HL-60 (cell line): ENCODE results near the gene DUSP22.

Experiments used
- DNase-seq, 2 experiments: peaks; one replicate each; pipeline ENCODE4 v3.0.0-alpha.2; 2010 to 2020; ENCODE audit warnings: low read depth in 1 of 2, low spot score in 1 of 2
- H3K27ac ChIP-seq: fragments of 250-450 bp; sonication (Bioruptor Pico); replicated peaks from 2 replicates; pipeline ENCODE4 v1.5.1; 2020; ENCODE audit warnings: mild to moderate bottlenecking, moderate library complexity
- H3K27me3 ChIP-seq: fragments of 250-450 bp; sonication (Bioruptor Pico); 2 replicates; pipeline ENCODE4 v1.5.1; 2021; ENCODE audit warnings: mild to moderate bottlenecking, moderate library complexity; ENCODE audit not compliant: insufficient read depth, poor library complexity, severe bottlenecking
- H3K4me3 ChIP-seq: replicated peaks from 2 replicates; pipeline ENCODE4 v1.5.1; 2011; ENCODE audit warnings: mild to moderate bottlenecking, control low read depth, low read length; ENCODE audit not compliant: insufficient read depth
- GABPA ChIP-seq: IDR thresholded peaks from 2 replicates; pipeline ENCODE4 v1.6.1; 2012; ENCODE audit warnings: low read depth
- POLR2AphosphoS5 ChIP-seq: IDR thresholded peaks from 2 replicates; pipeline ENCODE4 v1.6.1; 2012; ENCODE audit warnings: low read depth
- SPI1 ChIP-seq: IDR thresholded peaks from 2 replicates; pipeline ENCODE4 v1.6.1; 2012; ENCODE audit warnings: low read depth, mild to moderate bottlenecking, borderline replicate concordance
- TF ChIP-seq, protein P1 (sequence below): IDR thresholded peaks from 2 replicates; pipeline ENCODE4 v1.6.1; 2012; ENCODE audit warnings: low read depth; ENCODE audit not compliant: insufficient replicate concordance
- TF ChIP-seq, protein P2 (sequence below): IDR thresholded peaks from one replicate; pipeline ENCODE4 v1.5.1; 2011; ENCODE audit warnings: low read length, control low read depth, inconsistent platforms; ENCODE audit not compliant: insufficient read depth

DUSP22 gene

DNA sequence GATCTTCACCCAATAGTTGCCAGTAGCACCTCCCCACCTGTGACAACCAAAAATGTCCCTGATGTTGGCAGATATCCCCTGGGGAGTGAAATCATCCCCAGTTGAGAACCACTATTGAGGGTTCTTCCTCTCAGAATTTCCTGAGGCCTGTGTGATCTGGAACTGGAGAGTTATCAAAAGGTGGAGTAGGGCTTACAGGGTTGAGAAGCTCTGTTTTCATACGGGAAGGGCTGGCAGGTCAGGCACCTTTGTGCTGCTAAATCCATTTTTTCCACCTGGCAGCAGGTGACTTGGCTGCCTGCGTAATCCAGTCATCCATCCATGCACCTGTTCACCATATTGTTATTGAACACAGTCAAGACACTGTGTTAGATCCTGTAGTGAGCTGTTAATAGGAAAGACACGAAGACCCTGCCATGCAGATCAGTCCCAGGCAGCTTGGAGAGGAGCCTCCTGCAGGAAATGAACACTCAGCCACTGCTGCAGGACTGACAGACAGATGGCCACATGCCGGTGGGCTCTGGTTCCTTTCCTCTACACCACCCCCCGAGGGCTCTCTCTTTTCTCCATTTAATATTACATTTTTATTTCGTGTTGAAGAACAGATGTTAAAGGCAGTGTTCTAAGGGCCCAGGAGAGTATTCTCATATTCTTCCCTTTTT is 5.4 kb downstream of the DUSP22 start:
- DNase-seq, result no peak
- H3K27me3 ChIP-seq, result no peaks in the 10 kb centered on the region
- H3K4me3 ChIP-seq, result no peak overlapping the region
- no peak for TF ChIP-seq SPI1
- TF ChIP-seq, protein P1, sequence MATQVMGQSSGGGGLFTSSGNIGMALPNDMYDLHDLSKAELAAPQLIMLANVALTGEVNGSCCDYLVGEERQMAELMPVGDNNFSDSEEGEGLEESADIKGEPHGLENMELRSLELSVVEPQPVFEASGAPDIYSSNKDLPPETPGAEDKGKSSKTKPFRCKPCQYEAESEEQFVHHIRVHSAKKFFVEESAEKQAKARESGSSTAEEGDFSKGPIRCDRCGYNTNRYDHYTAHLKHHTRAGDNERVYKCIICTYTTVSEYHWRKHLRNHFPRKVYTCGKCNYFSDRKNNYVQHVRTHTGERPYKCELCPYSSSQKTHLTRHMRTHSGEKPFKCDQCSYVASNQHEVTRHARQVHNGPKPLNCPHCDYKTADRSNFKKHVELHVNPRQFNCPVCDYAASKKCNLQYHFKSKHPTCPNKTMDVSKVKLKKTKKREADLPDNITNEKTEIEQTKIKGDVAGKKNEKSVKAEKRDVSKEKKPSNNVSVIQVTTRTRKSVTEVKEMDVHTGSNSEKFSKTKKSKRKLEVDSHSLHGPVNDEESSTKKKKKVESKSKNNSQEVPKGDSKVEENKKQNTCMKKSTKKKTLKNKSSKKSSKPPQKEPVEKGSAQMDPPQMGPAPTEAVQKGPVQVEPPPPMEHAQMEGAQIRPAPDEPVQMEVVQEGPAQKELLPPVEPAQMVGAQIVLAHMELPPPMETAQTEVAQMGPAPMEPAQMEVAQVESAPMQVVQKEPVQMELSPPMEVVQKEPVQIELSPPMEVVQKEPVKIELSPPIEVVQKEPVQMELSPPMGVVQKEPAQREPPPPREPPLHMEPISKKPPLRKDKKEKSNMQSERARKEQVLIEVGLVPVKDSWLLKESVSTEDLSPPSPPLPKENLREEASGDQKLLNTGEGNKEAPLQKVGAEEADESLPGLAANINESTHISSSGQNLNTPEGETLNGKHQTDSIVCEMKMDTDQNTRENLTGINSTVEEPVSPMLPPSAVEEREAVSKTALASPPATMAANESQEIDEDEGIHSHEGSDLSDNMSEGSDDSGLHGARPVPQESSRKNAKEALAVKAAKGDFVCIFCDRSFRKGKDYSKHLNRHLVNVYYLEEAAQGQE, result no peak
- no peak for TF ChIP-seq GABPA
- TF ChIP-seq, protein P2, sequence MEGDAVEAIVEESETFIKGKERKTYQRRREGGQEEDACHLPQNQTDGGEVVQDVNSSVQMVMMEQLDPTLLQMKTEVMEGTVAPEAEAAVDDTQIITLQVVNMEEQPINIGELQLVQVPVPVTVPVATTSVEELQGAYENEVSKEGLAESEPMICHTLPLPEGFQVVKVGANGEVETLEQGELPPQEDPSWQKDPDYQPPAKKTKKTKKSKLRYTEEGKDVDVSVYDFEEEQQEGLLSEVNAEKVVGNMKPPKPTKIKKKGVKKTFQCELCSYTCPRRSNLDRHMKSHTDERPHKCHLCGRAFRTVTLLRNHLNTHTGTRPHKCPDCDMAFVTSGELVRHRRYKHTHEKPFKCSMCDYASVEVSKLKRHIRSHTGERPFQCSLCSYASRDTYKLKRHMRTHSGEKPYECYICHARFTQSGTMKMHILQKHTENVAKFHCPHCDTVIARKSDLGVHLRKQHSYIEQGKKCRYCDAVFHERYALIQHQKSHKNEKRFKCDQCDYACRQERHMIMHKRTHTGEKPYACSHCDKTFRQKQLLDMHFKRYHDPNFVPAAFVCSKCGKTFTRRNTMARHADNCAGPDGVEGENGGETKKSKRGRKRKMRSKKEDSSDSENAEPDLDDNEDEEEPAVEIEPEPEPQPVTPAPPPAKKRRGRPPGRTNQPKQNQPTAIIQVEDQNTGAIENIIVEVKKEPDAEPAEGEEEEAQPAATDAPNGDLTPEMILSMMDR, result no peak
- no peak for TF ChIP-seq POLR2AphosphoS5
- peak overlapping the region; percentile 42 for H3K27ac ChIP-seq

DNA sequence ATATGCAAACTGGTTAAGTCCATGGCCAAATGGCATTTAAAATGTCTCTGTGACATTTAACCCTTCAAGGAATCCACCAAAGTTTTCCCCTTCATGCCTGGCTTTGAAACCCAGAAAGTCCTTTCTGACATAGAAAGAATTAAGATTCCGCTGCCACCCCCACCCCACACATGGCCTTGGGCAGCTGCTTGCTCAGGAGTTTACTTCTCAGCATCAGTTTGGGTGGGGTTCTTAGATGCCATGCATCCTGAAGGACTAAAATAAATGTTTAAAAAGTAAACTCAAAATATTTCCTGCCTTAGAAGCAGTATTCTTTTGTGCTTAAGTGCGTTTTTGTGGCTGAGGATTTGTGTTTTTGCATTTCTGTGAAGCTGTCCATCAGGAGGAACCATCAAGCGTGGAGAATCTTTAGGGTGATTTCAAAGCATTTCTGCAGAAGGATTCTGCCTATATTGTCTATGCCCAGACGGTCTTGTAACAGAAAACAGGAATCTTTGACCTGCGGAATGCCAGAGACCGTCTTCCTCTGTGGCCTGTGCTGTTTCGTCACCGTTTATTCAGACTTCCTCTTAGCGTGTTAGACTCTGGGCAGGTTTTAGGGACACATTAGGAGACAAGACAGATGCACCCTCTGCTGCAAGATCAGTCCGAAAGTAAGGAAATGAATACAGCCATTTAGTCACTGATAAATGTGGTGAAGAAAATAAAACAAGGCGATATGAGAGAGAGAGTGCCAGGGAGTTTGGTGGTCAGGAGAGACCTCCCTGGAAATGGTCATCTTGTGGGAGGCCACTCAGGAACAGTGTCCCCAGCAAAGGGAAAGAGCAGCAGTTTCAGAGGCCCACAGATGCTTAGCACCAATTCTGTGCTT is 6.2 kb downstream of the DUSP22 start:
- DNase-seq, result peak; percentile 86 to 96
- no peak overlapping the region for H3K4me3 ChIP-seq
- no peaks in the 10 kb centered on the region for H3K27me3 ChIP-seq
- peak overlapping the region; percentile 42 for H3K27ac ChIP-seq
- peak; percentile 99 for TF ChIP-seq SPI1
- TF ChIP-seq GABPA, result 0 out of 2 replicates have a peak, but pooled peaks have one; percentile 17
- TF ChIP-seq, protein P1, result no peak
- peak; percentile 56; the same call in 1 of the 2 replicates for TF ChIP-seq POLR2AphosphoS5
- TF ChIP-seq, protein P2, result no peak

DNA sequence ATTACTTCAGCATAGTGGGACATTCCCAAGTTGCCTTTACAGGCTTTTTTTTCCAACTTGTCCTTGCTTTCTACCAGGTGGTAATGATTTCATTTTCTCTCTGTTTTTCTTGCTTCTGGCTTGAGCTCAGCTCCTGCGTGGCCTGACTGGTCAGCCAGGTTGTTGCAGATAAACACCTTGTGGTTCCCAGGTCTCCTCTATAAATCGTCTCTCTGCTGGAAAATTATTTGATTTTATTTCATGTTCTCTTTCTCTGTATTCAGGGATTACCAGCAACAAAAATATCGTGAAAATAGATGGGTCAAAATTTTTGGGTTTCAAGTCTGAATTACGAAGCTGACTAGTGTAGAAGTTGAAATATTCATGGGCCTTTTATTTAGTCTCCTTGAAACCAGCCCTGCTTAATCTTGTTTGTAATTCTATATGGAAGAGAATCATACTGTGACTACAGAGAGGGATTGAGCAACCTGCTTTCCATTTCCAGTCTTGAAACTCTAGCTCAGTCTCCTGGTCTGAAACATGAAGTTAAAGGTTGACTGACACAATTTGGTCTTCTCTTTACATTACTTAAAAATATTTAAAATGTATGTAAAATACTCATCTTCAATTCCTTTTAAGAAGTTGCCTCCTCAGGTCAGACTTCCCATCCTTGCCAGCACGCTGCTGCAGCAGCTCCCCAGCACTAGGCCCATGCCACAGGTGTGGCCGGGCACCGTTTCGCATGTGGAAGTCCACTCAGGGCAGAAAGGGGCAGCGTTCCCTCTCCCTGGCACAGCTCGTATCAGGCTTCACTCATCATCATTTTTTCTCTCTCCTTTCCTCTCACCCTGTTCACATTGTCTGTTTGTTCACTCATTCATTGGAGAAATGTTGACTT is 7.1 kb downstream of the DUSP22 start:
- H3K27me3 ChIP-seq, result no peaks in the 10 kb centered on the region
- H3K4me3 ChIP-seq, result no peak overlapping the region
- peak overlapping the region; percentile 42 for H3K27ac ChIP-seq
- TF ChIP-seq POLR2AphosphoS5, result no peak
- TF ChIP-seq SPI1, result no peak
- TF ChIP-seq, protein P1, result no peak
- no peak for TF ChIP-seq GABPA
- TF ChIP-seq, protein P2, result no peak
- DNase-seq, result peak in 1 of 2 experiments; percentile 58
